Neural cell (in vitro differentiated cells): ENCODE results near the gene GUCA1A.

Experiments used
- EP300 ChIP-seq: fragments of 450-650 bp; conservative IDR thresholded peaks from 2 replicates; pipeline ENCODE4 v1.6.1; 2014; ENCODE audit warnings: antibody characterized with exemption, mild to moderate bottlenecking, moderate library complexity; ENCODE audit not compliant: poor library complexity, severe bottlenecking
- EZH2 ChIP-seq: fragments of 200-600, 300-800 bp; shearing (Covaris generic), sonication (generic); IDR thresholded peaks from 2 replicates; pipeline ENCODE4 v1.6.1; 2014; ENCODE audit warnings: antibody characterized with exemption, low read length, borderline replicate concordance, mild to moderate bottlenecking; ENCODE audit not compliant: insufficient read depth, poor library complexity, severe bottlenecking
- RAD21 ChIP-seq: fragments of 450-650 bp; conservative IDR thresholded peaks from 2 replicates; pipeline ENCODE4 v1.6.1; 2014; ENCODE audit warnings: antibody characterized with exemption, mild to moderate bottlenecking, moderate library complexity
- SMC3 ChIP-seq: fragments of 450-650 bp; conservative IDR thresholded peaks from 2 replicates; pipeline ENCODE4 v1.6.1; 2014; ENCODE audit warnings: antibody characterized with exemption, mild to moderate bottlenecking, moderate library complexity; ENCODE audit not compliant: poor library complexity
- TAF1 ChIP-seq: IDR thresholded peaks from 2 replicates; pipeline ENCODE4 v1.6.1; 2012; ENCODE audit warnings: low read depth
- TF ChIP-seq, protein P1 (sequence below): fragments of 450-650 bp; IDR thresholded peaks from 2 replicates; pipeline ENCODE4 v1.5.1; 2014; ENCODE audit warnings: antibody characterized with exemption, mild to moderate bottlenecking, moderate library complexity; ENCODE audit not compliant: poor library complexity, severe bottlenecking
- TF ChIP-seq, protein P2 (sequence below): IDR thresholded peaks from 2 replicates; pipeline ENCODE4 v1.6.1; 2012; ENCODE audit warnings: borderline replicate concordance

DNA sequence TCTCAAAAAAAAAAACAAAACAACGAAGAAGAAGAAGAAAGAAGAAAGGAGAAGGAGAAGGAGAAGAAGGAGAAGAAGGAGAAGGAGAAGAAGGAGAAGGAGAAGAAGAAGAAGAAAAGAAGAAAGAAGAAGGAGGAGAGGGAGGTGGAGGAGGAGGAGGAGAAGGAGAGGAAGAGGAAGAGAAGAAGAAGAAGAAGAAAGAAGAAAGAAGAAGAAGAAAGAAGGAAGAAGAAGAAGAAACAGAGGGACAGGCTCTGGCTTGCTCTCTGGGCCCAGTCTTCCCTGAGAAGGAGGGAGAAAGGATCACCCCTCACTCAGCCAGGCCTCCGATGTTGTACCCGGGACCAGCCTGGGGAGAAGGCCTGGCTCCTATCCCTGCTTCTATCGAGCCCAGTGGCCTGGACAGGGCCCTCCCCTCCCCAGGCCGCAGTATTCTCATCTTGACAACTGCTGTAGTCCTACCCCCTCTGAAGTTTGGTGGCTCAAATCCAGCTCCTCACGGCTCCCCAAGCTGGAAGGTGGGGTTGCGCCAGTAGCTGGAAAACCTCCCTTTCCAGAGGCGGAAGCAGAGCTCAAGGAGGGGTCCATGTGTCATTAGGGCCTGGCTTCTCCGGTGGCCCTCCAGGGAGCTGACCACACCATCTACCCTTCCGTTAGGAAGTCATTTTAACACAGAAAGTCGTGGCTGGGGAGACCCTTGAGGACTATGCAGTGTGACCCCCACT is 49.6 kb upstream of the GUCA1A start:
- TF ChIP-seq, protein P1, sequence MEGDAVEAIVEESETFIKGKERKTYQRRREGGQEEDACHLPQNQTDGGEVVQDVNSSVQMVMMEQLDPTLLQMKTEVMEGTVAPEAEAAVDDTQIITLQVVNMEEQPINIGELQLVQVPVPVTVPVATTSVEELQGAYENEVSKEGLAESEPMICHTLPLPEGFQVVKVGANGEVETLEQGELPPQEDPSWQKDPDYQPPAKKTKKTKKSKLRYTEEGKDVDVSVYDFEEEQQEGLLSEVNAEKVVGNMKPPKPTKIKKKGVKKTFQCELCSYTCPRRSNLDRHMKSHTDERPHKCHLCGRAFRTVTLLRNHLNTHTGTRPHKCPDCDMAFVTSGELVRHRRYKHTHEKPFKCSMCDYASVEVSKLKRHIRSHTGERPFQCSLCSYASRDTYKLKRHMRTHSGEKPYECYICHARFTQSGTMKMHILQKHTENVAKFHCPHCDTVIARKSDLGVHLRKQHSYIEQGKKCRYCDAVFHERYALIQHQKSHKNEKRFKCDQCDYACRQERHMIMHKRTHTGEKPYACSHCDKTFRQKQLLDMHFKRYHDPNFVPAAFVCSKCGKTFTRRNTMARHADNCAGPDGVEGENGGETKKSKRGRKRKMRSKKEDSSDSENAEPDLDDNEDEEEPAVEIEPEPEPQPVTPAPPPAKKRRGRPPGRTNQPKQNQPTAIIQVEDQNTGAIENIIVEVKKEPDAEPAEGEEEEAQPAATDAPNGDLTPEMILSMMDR: no peak
- TF ChIP-seq EZH2 (no peak), RAD21 (no peak), TAF1 (no peak), SMC3 (no peak), EP300 (no peak)
- TF ChIP-seq, protein P2, sequence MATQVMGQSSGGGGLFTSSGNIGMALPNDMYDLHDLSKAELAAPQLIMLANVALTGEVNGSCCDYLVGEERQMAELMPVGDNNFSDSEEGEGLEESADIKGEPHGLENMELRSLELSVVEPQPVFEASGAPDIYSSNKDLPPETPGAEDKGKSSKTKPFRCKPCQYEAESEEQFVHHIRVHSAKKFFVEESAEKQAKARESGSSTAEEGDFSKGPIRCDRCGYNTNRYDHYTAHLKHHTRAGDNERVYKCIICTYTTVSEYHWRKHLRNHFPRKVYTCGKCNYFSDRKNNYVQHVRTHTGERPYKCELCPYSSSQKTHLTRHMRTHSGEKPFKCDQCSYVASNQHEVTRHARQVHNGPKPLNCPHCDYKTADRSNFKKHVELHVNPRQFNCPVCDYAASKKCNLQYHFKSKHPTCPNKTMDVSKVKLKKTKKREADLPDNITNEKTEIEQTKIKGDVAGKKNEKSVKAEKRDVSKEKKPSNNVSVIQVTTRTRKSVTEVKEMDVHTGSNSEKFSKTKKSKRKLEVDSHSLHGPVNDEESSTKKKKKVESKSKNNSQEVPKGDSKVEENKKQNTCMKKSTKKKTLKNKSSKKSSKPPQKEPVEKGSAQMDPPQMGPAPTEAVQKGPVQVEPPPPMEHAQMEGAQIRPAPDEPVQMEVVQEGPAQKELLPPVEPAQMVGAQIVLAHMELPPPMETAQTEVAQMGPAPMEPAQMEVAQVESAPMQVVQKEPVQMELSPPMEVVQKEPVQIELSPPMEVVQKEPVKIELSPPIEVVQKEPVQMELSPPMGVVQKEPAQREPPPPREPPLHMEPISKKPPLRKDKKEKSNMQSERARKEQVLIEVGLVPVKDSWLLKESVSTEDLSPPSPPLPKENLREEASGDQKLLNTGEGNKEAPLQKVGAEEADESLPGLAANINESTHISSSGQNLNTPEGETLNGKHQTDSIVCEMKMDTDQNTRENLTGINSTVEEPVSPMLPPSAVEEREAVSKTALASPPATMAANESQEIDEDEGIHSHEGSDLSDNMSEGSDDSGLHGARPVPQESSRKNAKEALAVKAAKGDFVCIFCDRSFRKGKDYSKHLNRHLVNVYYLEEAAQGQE: no peak
